ENCODE results near the gene PLCD4.

PLCD4 gene

DNA sequence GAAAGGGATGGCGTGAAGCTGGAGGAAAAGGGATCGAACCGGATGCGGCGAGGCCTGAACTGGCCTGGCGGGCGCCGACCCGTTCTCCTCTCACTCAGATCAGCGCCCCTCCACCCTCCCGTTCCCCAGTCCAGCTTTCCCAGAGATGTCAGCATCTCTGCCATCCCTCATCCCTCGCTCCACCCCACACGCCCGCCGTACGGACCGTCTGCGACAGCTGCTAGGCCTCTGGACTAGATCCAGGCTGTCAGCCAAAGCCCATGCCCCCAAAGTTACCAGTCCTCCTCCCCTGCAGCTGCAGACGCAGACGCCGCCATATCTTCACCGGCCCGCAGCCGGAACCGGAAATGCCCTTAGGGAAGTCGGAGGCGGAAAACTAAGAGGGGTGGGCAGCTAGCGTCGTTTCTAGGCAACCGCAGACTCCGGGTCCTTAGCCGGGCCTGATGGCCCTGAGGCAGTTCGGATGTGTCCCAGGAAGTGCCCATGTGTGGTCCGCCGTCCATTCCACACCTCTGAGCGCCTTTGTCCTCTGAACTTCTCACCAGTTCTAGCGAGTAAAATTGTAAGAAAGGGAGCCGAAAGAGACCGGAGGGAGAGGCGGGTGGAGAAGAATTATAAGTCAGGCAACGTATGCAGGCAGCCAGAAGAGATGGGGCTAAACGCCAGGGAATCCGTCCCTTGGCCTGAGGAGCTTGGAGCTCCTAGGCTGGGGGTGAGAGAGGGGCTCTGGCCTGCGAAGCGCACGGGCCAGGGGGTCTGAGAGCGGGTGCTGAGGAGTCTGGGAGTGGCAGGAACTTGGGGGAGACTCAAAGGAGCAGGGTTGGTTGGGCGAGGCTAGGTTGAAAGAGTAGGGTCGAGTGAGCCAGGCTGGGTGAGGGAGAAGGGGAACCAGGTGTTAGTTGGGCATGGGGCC, 64.2 kb downstream of the PLCD4 start, which contains the start of the genes RNF25 and STK36:
Gene RNF25 (minus strand): TSS at position 349 of the 913 bp plus-strand sequence. CDS start 32 bp downstream, at position 317.
Gene STK36 (plus strand): TSS at position 433 of the 913 bp plus-strand sequence. CDS start 744 bp downstream, outside the sequence.
- DNase-seq: peak; percentile 85

DNA sequence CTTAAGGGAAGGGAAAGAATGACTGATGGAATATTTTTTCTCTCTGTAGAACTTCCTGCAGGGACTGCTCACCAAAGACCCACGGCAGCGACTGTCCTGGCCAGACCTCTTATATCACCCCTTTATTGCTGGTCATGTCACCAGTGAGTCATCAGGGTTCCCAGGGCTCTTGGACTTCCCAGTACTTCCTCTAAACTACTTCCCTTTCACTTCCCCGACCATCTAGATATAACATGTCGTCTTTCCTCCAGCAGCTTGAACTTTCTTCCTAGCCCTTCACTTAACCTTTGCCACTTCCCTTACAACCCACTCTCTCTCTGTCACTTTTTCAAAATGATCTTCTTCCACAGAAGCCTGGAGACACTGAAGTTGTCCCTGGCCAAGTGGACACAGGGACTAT, 71.4 kb downstream of the PLCD4 start:
- DNase-seq: no peak

DNA sequence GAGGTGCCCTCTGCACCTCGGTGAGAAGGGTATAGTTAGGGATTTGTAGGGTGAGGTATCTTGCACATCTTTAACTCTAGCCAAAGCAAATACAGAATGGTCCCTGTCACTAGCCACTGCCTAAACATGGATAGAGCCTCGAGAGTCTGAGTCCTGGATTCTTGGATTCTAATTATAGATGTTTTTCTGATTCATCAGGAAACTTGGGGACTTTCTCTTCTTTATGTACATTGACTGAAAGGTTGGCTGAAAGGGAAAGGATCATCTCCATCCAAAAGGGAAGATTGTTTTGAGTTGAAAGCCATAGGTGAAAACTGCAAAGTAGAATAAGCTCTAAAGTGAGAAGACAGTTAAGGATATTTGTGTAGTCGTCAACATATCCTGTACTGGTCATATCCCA, 72.4 kb downstream of the PLCD4 start:
- no peak for DNase-seq

All from amniotic stem cell (primary cell).